DOHH2 (cell line): Measurements from ENCODE around the gene YIPF3.

ENCODE experiments used
- EZH2phosphoT487 ChIP-seq: fragments of 200-600 bp; sonication (generic); IDR thresholded peaks from 2 replicates; pipeline ENCODE4 v1.6.1; 2017; ENCODE audit warnings: borderline replicate concordance, mild to moderate bottlenecking, antibody characterized with exemption, low read length, moderate library complexity, mixed read lengths
- TF ChIP-seq, protein P1 (sequence below): fragments of 200-600 bp; sonication (generic); IDR thresholded peaks from one replicate; pipeline ENCODE4 v1.5.1; 2014; ENCODE audit warnings: antibody characterized with exemption, mild to moderate bottlenecking, low read depth, low read length; ENCODE audit not compliant: poor library complexity, severe bottlenecking

DNA sequence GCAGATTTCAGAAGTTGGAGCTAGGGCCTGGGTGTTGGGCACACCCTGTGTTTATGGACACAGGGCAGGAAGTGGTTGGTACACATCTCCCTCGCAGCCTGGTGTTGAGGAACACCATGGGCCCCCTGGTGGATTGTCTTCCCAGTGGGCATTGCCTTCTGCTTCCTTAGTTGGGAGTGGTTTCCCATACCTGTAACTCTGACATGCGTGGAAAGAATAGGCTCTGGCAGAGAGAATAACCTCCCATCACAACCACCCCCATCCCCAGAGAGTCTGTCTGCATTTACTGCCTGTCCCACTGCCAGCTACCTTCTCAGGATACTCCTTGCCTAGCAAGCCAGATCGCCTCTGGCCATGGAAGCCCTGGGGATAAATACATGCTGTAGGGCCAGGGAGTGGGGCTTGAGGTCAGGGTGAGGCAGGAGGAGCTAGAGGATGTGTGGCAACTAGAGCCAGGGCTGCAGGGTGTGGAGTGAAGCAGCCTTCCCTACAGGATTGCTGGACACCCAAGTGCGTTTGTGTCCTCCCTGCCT lies 21.3 kb downstream of the YIPF3 start:
- TF ChIP-seq, protein P1, sequence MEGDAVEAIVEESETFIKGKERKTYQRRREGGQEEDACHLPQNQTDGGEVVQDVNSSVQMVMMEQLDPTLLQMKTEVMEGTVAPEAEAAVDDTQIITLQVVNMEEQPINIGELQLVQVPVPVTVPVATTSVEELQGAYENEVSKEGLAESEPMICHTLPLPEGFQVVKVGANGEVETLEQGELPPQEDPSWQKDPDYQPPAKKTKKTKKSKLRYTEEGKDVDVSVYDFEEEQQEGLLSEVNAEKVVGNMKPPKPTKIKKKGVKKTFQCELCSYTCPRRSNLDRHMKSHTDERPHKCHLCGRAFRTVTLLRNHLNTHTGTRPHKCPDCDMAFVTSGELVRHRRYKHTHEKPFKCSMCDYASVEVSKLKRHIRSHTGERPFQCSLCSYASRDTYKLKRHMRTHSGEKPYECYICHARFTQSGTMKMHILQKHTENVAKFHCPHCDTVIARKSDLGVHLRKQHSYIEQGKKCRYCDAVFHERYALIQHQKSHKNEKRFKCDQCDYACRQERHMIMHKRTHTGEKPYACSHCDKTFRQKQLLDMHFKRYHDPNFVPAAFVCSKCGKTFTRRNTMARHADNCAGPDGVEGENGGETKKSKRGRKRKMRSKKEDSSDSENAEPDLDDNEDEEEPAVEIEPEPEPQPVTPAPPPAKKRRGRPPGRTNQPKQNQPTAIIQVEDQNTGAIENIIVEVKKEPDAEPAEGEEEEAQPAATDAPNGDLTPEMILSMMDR, result no peak
- TF ChIP-seq EZH2phosphoT487, result no peak
